Duodenal mucosa (tissue), 2 donors: ENCODE results near the gene TMIGD2.
"Not testable (repeated sequence)": the region's sequence is repeated elsewhere in the genome, so short reads cannot be mapped to it uniquely, and the experiment has no call there.

Source experiments
- H3K27ac ChIP-seq: one replicate; pipeline ENCODE4 v1.7.0; 2013; ENCODE audit warnings: low read depth, low read length
- H3K27me3 ChIP-seq, 2 donors: one replicate each; pipeline ENCODE4 v1.7.0; 2013; ENCODE audit warnings: low read length in 2 of 2, control low read depth in 1 of 2; ENCODE audit not compliant: insufficient read depth in 2 of 2, control insufficient read depth in 1 of 2
- H3K36me3 ChIP-seq, 2 donors: one replicate each; pipeline ENCODE4 v1.7.0; 2013; ENCODE audit warnings: low read length in 2 of 2, control low read depth in 1 of 2; ENCODE audit not compliant: insufficient read depth in 2 of 2, control insufficient read depth in 1 of 2
- H3K4me1 ChIP-seq, 2 donors: one replicate each; pipeline ENCODE4 v1.7.0; 2013; ENCODE audit warnings: low read length in 2 of 2, control low read depth in 1 of 2; ENCODE audit not compliant: insufficient read depth in 2 of 2, control insufficient read depth in 1 of 2
- H3K4me3 ChIP-seq, 2 donors: one replicate each; pipeline ENCODE4 v1.7.0; 2013; ENCODE audit warnings: low read length in 2 of 2, low read depth in 1 of 2
- H3K9ac ChIP-seq, 2 donors: one replicate each; pipeline ENCODE4 v1.7.0; 2013; ENCODE audit warnings: low read length in 2 of 2, low read depth in 1 of 2
- H3K9me3 ChIP-seq, 2 donors: one replicate each; pipeline ENCODE4 v1.7.0; 2013; ENCODE audit warnings: low read length in 2 of 2, control low read depth in 1 of 2; ENCODE audit not compliant: control insufficient read depth in 1 of 2

Gene TMIGD2

GRCh38 chr19:4279530-4280422, 22.4 kb downstream of the TMIGD2 start:
- Histone ChIP-seq H3K9me3 (no peaks in the 10 kb centered on the region), H3K4me1 (peaks cover 0 to 4% of the 10 kb centered on the region in 2 donors), H3K27ac (no peak overlapping the region), H3K4me3 (no peak overlapping the region), H3K36me3 (no peaks in the 10 kb centered on the region), H3K27me3 (peaks cover 32 to 35% of the 10 kb centered on the region in 2 donors), H3K9ac (no peak overlapping the region)

- Histone ChIP-seq H3K27ac (no peak overlapping the region), H3K36me3 (no peaks in the 10 kb centered on the region), H3K4me1 (peaks cover 0 to 4% of the 10 kb centered on the region in 2 donors), H3K4me3 (no peak overlapping the region), H3K9me3 (no peaks in the 10 kb centered on the region), H3K27me3 (peaks cover 32 to 35% of the 10 kb centered on the region in 2 donors), H3K9ac (no peak overlapping the region)
These were observed 23.0 kb downstream of the TMIGD2 start for GRCh38 chr19:4279267-4279529.

- Histone ChIP-seq H3K27ac (no peak within 1 kb of the TSS), H3K4me3 (no peak within 1 kb of the TSS), H3K36me3 (no peaks in the 10 kb centered on the region), H3K9ac (no peak within 1 kb of the TSS), H3K4me1 (peaks cover 0 to 4% of the 10 kb centered on the region in 2 donors), H3K9me3 (no peaks in the 10 kb centered on the region), H3K27me3 (peaks cover 32 to 35% of the 10 kb centered on the region in 2 donors)
These were observed 23.5 kb downstream of the TMIGD2 start, which contains the start of gene SHD for GRCh38 chr19:4278419-4279266. TSS of gene SHD (plus strand) at chr19:4279266. CDS start at chr19:4280064, 798 bp downstream.

- no peak overlapping the region for H3K27ac ChIP-seq
- peaks cover 0 to 4% of the 10 kb centered on the region in 2 donors for H3K4me1 ChIP-seq
- no peaks in the 10 kb centered on the region for H3K9me3 ChIP-seq
- H3K36me3 ChIP-seq: no peaks in the 10 kb centered on the region
- no peak overlapping the region for H3K4me3 ChIP-seq
- peaks cover 29 to 33% of the 10 kb centered on the region in 2 donors for H3K27me3 ChIP-seq
- H3K9ac ChIP-seq: no peak overlapping the region
These were observed 24.2 kb downstream of the TMIGD2 start for GRCh38 chr19:4278010-4278409.

GRCh38 chr19:4277191-4277696, 24.9 kb downstream of the TMIGD2 start:
- Histone ChIP-seq H3K4me3 (no peak overlapping the region), H3K36me3 (no peaks in the 10 kb centered on the region), H3K4me1 (peaks cover 0 to 4% of the 10 kb centered on the region in 2 donors), H3K27ac (no peak overlapping the region), H3K27me3 (peaks cover 26 to 29% of the 10 kb centered on the region in 2 donors), H3K9me3 (no peaks in the 10 kb centered on the region), H3K9ac (no peak overlapping the region)

GRCh38 chr19:4274321-4274686, 27.9 kb downstream of the TMIGD2 start:
- H3K4me1 ChIP-seq, H3K9me3 ChIP-seq, H3K36me3 ChIP-seq, H3K27ac ChIP-seq, H3K4me3 ChIP-seq, H3K9ac ChIP-seq: not testable (repeated sequence)
- H3K27me3 ChIP-seq: peaks cover 10 to 11% of the 10 kb centered on the region in 2 donors

- Histone ChIP-seq H3K4me1 (peaks cover 7% of the 10 kb centered on the region in 2 donors), H3K9me3 (no peaks in the 10 kb centered on the region), H3K9ac (no peak overlapping the region), H3K27ac (no peak overlapping the region), H3K27me3 (peaks cover 2 to 6% of the 10 kb centered on the region in 2 donors), H3K4me3 (no peak overlapping the region), H3K36me3 (peaks cover 10 to 21% of the 10 kb centered on the region in 2 donors)
These were observed 29.3 kb downstream of the TMIGD2 start for GRCh38 chr19:4272894-4273293.

GRCh38 chr19:4268816-4269430, 33.3 kb downstream of the TMIGD2 start:
- Histone ChIP-seq H3K4me3 (no peak overlapping the region), H3K9me3 (no peaks in the 10 kb centered on the region), H3K36me3 (peaks cover 18 to 49% of the 10 kb centered on the region in 2 donors), H3K27me3 (no peaks in the 10 kb centered on the region), H3K9ac (peak overlapping the region in 1 of 2 donors; percentile 10), H3K27ac (no peak overlapping the region), H3K4me1 (peaks cover 7 to 11% of the 10 kb centered on the region in 2 donors)

- no peaks in the 10 kb centered on the region for H3K27me3 ChIP-seq
- peaks cover 18 to 52% of the 10 kb centered on the region in 2 donors for H3K36me3 ChIP-seq
- peak overlapping the region in 1 of 2 donors; percentile 10 for H3K9ac ChIP-seq
- H3K27ac ChIP-seq: peak overlapping the region; percentile 14
- H3K9me3 ChIP-seq: no peaks in the 10 kb centered on the region
- no peak overlapping the region for H3K4me3 ChIP-seq
- peaks cover 7 to 11% of the 10 kb centered on the region in 2 donors for H3K4me1 ChIP-seq
These were observed 34.0 kb downstream of the TMIGD2 start for GRCh38 chr19:4267901-4268815.
